ENCODE measurements around the gene PLAU.
"Not testable (repeated sequence)": the region's sequence is repeated elsewhere in the genome, so short reads cannot be mapped to it uniquely, and the experiment has no call there.

PLAU gene

GRCh38 chr10:73876971-73877370, 34.0 kb upstream of the PLAU start:
- DNase-seq = no peak

- DNase-seq = no peak
Measured at GRCh38 chr10:73877533-73878160, 33.3 kb upstream of the PLAU start.

GRCh38 chr10:73878365-73878764, 32.6 kb upstream of the PLAU start:
- no peak for DNase-seq

- peak; percentile 93 for DNase-seq
Measured at GRCh38 chr10:73879296-73880173, 31.4 kb upstream of the PLAU start.

GRCh38 chr10:73881221-73881919, 29.6 kb upstream of the PLAU start:
- no peak for DNase-seq

- DNase-seq = no peak
Measured at GRCh38 chr10:73884017-73884416, 26.9 kb upstream of the PLAU start.

- DNase-seq = peak; percentile 78
Measured at GRCh38 chr10:73886085-73886529, 24.8 kb upstream of the PLAU start.

GRCh38 chr10:73886661-73887293, 24.2 kb upstream of the PLAU start:
- DNase-seq = no peak

GRCh38 chr10:73887294-73888039, 23.5 kb upstream of the PLAU start:
- DNase-seq = no peak

GRCh38 chr10:73888514-73888913, 22.4 kb upstream of the PLAU start:
- DNase-seq = no peak

GRCh38 chr10:73889014-73889413, 21.9 kb upstream of the PLAU start:
- DNase-seq = no peak

- not testable (repeated sequence) for DNase-seq
Measured at GRCh38 chr10:73889416-73889815, 21.5 kb upstream of the PLAU start.

GRCh38 chr10:73890261-73890660, 20.7 kb upstream of the PLAU start:
- DNase-seq = no peak

GRCh38 chr10:73890830-73891229, 20.1 kb upstream of the PLAU start:
- DNase-seq = not testable (repeated sequence)

- no peak for DNase-seq
Measured at GRCh38 chr10:73891540-73891939, 19.4 kb upstream of the PLAU start.

- DNase-seq = no peak
Measured at GRCh38 chr10:73892310-73893030, 18.5 kb upstream of the PLAU start.

- DNase-seq = no peak
Measured at GRCh38 chr10:73893426-73893825, 17.5 kb upstream of the PLAU start.

- no peak for DNase-seq
Measured at GRCh38 chr10:73894245-73894971, 16.5 kb upstream of the PLAU start.

- DNase-seq = not testable (repeated sequence)
Measured at GRCh38 chr10:73895381-73895780, 15.6 kb upstream of the PLAU start.

GRCh38 chr10:73897693-73898092, 13.2 kb upstream of the PLAU start:
- DNase-seq = no peak
